GM18907 (cell line): ENCODE measurements around the gene MACROD2.
A peak's percentile ranks its signal among the peaks of the same experiment; 100 is the strongest.

Experiments
- ATAC-seq: cut with Tn5 transposase; IDR thresholded peaks from one replicate; pipeline ENCODE4 v1.9.1; 2021; ENCODE audit warnings: mild to moderate bottlenecking, moderate library complexity; ENCODE audit not compliant: unreplicated experiment

MACROD2 gene

DNA sequence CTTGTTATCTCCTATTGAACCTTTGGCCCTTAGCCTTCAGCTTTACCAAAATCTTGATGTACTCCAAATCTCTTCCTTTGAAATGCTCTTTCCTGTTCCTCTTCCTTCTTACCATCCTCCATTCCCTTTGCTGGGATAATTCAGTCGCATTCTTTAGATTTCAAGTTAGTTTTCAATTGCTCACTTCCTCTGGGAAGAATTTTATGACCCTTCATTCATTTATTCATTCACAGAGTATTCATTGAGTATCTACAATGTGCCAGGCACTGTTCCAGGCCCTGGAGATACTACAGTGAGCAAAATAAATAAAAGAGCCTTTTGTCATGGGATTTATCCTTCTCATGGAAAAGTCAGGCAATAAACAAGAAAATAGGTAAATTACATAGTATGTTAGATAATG, 890.3 kb downstream of the MACROD2 start:
- ATAC-seq = no peak

- ATAC-seq = no peak
Measured at GRCh38 chr20:14888134-14888533, 892.8 kb downstream of the MACROD2 start.

- ATAC-seq = no peak
Measured at GRCh38 chr20:14889496-14890255, 894.4 kb downstream of the MACROD2 start.

GRCh38 chr20:14890713-14891112, 895.4 kb downstream of the MACROD2 start:
- no peak for ATAC-seq

GRCh38 chr20:14892782-14893181, 897.5 kb downstream of the MACROD2 start:
- ATAC-seq = no peak

DNA sequence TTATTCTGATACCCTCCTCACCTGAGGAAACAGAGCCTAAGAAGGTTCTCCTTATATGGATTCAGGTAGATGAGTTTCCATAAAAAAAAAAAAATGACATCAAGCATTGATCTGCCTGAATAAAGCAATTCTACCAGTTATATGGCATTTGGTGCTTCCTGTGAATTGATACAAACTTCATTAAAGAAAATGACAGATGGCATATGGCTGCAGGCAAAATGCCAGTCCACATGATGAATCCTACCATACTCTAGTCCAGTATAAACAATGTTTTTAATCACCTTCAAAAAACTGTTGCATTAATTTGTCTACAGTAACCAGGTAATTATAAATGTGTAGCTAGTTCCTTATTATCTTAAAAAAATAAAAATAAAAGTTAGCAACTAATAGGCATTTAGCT, 901.3 kb downstream of the MACROD2 start:
- no peak for ATAC-seq

DNA sequence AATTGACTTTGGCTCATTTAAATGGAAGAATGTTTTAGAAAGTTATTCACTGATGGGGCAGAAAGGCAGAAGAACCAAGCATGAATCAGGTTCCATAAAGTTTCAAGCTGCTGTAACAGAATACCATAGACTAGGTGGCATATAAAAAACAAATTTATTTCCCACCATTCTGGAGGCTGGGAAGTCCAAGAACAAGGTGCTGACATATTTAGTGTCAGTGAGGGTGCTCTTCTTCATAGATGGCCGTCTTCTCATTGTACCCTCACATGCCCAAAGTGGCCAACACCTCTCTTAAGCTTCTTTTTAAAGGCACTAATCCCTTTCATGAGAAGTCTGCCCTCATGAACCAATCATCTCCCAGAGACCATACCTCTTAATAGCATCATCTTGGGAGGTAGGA, 902.3 kb downstream of the MACROD2 start:
- ATAC-seq = no peak

DNA sequence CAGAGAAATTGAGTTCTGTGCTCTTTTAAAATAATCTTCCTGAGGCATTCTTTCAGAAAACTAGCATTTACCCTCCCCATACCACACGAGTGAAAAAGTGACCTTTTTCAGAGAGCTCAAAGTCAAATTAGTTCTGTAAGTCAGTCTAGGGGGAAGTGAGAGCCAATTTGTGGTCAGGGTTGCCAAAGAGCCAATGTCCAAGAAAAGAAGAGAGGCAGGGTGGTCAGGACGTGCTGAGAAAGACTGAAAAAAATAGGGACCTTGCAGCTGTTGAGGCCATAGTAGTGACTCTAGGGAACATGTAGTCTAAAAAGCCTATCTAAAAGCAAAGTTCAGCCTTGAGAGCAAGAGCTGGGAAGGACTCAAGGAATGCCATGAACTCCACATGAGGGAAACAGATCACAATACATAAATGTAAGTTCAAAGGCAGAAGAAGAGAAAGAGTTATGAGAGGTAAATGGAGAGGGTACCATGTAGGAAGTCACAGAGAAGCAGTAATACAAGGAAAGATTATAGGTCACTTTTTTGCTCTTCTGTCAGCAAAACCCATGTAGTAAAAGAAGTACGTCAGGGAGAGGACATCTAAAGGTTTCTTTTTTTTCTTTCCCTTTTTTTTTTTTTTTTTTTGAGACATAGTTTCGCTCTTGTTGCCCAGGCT, 907.2 kb downstream of the MACROD2 start:
- ATAC-seq = peak; percentile 98

- ATAC-seq = no peak
Measured at GRCh38 chr20:14906908-14907434, 911.7 kb downstream of the MACROD2 start.

DNA sequence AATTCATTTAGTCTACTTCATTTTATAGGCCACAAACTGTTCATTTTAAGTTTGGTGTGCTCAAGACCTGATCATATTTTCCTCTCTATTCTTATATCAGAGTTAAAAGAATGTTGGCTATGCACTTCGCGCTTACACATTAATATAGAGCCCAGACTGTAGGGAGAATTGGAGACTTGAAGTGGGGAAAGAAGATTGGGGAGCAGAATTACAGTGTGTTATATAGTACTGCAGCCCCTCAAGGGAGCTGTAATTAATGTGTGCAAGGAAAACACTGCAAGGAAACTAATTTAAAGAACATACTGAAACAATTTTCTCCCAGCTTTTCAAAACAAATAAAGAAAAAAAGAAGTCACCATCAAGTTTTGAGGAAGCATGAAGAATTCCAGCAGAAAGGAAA, 914.8 kb downstream of the MACROD2 start:
- no peak for ATAC-seq

DNA sequence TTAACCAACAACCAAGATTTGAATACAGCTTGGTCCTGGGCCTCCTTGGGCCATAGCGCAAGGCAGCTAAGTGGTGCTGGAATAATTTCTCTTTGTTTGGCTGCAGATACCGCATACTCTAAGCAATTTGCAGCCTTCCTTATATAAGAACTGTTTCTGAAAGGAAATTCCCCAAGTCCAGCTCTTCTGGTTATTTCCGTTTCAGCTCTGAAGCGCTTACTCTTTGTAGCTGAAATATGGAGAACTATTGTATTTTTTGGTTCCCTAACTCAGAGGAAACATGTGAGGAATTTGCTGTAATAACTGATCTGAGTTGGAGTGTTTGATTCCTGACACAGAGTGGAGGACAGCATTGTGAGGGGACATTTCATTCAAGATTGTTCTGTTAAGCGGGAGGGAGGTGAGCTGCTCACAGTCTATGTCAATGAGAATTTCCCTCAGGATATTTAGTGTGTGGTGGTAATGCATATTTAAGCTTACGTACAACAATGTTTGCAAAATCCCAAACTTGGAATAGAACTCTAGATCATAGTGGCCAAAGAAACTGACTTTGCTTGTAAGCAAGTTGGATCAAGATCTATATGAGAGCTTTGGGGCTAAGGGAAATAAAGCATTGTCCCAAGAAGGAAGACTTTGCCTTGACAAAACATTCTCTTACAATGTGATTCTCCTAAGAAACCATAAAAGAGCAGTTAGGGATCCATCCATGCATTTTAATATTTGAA, 918.7 kb downstream of the MACROD2 start:
- ATAC-seq = no peak

GRCh38 chr20:14914633-14915032, 919.3 kb downstream of the MACROD2 start:
- no peak for ATAC-seq

DNA sequence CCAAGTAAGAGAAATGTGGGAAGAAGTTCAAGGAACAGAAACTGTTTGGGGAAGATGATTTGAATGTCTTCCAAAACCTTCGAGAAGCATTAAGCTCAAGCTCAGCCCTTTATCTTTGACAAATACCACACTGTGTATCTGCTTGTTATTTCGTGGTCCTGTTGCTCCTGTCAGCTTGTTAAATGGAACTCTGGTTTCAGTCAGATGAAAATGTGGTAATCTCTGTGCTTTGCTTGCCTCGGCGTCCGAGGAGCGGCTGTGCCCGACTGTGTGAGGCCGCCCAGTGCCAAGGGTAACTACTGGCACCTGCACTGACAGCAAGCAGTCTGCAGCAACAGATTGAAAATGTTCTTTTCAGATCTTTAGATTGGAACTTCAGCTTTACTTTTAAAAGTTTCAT, 920.0 kb downstream of the MACROD2 start:
- ATAC-seq = no peak

GRCh38 chr20:14916360-14916920, 921.1 kb downstream of the MACROD2 start:
- no peak for ATAC-seq

DNA sequence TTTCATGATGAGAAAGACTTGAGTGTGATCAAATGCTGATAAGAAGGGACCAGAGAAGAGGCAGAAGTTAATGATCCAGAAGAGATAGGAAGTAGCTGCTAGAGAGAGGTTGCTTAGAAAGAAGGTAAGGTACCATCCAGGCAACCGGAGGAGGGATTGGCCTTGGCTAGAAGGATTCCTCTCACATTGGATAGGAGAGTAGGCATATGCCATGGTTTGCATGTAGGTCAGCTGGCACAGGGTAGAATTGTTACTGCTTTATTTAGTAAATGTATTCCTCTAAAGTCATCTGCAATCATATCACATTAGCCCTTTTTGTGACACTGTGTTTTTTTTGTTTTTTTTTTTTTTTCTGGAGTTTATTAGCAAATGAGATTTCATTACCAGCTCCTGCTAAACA, 923.0 kb downstream of the MACROD2 start:
- ATAC-seq = no peak

- no peak for ATAC-seq
Measured at GRCh38 chr20:14918976-14919375, 923.7 kb downstream of the MACROD2 start.

DNA sequence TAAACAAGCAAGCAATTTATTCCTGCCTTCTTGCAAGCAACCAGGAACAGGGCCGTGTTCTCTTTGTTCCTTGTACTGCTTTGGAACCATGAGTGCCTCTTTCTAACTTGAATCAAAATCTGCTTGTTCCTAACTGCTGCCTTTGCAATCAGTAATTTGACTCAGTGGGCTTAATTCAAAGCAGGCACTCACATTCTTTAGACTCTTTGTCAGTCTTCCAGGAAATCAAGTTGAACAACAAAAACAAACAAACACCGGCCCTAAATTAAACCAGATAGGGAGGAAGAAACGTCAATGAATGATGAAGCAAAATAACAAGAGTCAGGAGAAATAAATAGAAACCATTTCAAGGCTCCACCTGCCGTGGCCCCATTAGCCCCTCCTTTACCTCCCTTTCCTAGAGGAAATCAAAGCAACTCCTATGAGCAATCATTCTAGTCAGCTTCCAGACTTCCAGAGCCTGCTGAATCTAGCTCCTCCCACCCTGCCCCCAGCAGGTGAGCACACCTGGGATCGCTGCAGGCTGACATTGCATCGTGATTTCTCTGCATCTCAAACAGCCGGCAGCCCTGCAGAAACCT, 924.3 kb downstream of the MACROD2 start:
- no peak for ATAC-seq

- ATAC-seq = no peak
Measured at GRCh38 chr20:14921513-14921912, 926.2 kb downstream of the MACROD2 start.

- no peak for ATAC-seq
Measured at GRCh38 chr20:14922503-14923267, 927.4 kb downstream of the MACROD2 start.

GRCh38 chr20:14924433-14924832, 929.1 kb downstream of the MACROD2 start:
- no peak for ATAC-seq
